ENCODE data around the gene TXNDC9.

DNA sequence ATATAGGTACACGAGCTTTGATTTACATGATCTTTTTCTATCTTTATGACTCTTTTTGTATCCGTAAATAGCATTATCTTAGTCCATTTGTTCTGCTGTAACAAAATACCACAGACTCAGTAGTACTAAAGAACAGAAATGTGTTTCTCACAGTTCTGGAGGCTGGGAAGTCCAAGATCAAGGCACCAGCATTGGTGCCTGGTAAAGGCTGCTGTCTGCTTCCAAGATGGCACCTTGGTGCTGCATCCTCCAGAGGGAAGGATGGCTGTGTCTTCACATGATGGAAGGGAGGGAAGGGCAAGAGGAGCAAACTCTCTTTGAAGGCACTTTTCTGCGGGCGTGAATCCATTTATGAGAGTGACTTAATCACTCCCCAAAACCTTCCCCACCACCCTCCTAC is 37.0 kb upstream of the TXNDC9 start:
- no peak for TF ChIP-seq POLR2AphosphoS5 (IDR thresholded peaks at IDR 0.05)
- TF ChIP-seq CTCF (IDR thresholded peaks at IDR 0.05), result no peak
- no peak for TF ChIP-seq EP300 (IDR thresholded peaks at IDR 0.05)
- TF ChIP-seq POLR2A (IDR thresholded peaks at IDR 0.05), result no peak
